Kidney (tissue), 14 donors: ENCODE results near the gene TJAP1. TPM values are rescaled to one million over a fixed set of nuclear protein-coding genes. Genes with fewer than 3 reads are reported as not detected.

Experiments used
- DNase-seq, 5 donors: peaks; one replicate each; pipeline ENCODE4 v3.0.0-alpha.2; 2013 to 2020
- FAIRE-seq: peaks from 2 replicates; lab custom pipeline; 2012; peaks lifted over from hg19 to GRCh38; lab: Jason Lieb, UNC
- H3K27ac ChIP-seq, 2 donors: one replicate each; pipeline ENCODE4 v1.7.0; 2013; ENCODE audit warnings: low read depth in 2 of 2, low read length in 2 of 2, inconsistent platforms in 1 of 2
- H3K27me3 ChIP-seq: one replicate; pipeline ENCODE4 v1.7.1; 2013; ENCODE audit warnings: low read length, inconsistent platforms; ENCODE audit not compliant: control insufficient read depth, insufficient read depth
- H3K36me3 ChIP-seq, 3 donors: one replicate each; pipeline versions ENCODE4 v1.7.0 to v1.7.1; 2013; ENCODE audit warnings: low read length in 3 of 3, control low read depth in 1 of 3, inconsistent platforms in 1 of 3; ENCODE audit not compliant: insufficient read depth in 3 of 3, control insufficient read depth in 2 of 3
- H3K4me1 ChIP-seq, 3 donors: one replicate each; pipeline versions ENCODE4 v1.7.0 to v1.7.1; 2013; ENCODE audit warnings: low read length in 3 of 3, inconsistent platforms in 1 of 3, low read depth in 1 of 3; ENCODE audit not compliant: control insufficient read depth in 2 of 3, insufficient read depth in 2 of 3
- H3K4me3 ChIP-seq, 3 donors: one replicate each; pipeline versions ENCODE4 v1.7.0 to v1.8.1; 2013; ENCODE audit warnings: low read length in 3 of 3, control low read depth in 1 of 3, inconsistent platforms in 1 of 3
- H3K9ac ChIP-seq, 3 donors: one replicate each; pipeline versions ENCODE4 v1.7.0 to v1.7.1; 2013; ENCODE audit warnings: low read length in 3 of 3, control low read depth in 1 of 3, inconsistent platforms in 1 of 3
- H3K9me3 ChIP-seq, 3 donors: one replicate each; pipeline versions ENCODE4 v1.7.0 to v1.7.1; 2013; ENCODE audit warnings: low read length in 3 of 3, control low read depth in 1 of 3, inconsistent platforms in 1 of 3; ENCODE audit not compliant: control insufficient read depth in 2 of 3, insufficient read depth in 1 of 3
- intact Hi-C: fragments of 100-400 bp; cut with DNase I; formaldehyde crosslinking; loops from one replicate; pipeline ENCODE4 v1.11.1; 2022
- polyA plus RNA-seq: library from polyadenylated mRNA; stranded (reverse); fragments of 350-450 nt; fragmentation: Illumina TruSeq; extraction: RNeasy Lipid Tissue Mini Kit (QIAGEN cat#74804); gene quantifications from one replicate; pipeline ENCODE4 v1.2.3, GENCODE V29; 2014; ENCODE audit warnings: low read depth, low replicate concordance; ENCODE audit not compliant: insufficient read depth
- total RNA-seq: library from RNA; stranded (reverse); fragmentation: NEBNext Ultra II Directional; extraction: Animal tissue kit (Norgen Biotek cat#: 25700); gene quantifications from one replicate; pipeline ENCODE4 v1.2.1, GENCODE V29; 2021
- TF ChIP-seq, protein P1 (sequence below): IDR thresholded peaks from 3 replicates; pipeline ENCODE4 v1.5.1; 2012; ENCODE audit warnings: mild to moderate bottlenecking, moderate library complexity, borderline replicate concordance; ENCODE audit not compliant: insufficient read depth; ENCODE audit errors: extremely low read depth
- donor health status: control.
- donor health status: control.
- donor health status: control.
- donor health status: control.
- donor health status: control.
- donor health status: DM: yes; HTN: yes; CAD: no.
- donor health status: Normal renal cell carcinoma (clear cell type).

TJAP1 gene
- total and polyA plus RNA-seq, 2 donors from 2014 or later = 13.6 to 38.5 TPM

DNA sequence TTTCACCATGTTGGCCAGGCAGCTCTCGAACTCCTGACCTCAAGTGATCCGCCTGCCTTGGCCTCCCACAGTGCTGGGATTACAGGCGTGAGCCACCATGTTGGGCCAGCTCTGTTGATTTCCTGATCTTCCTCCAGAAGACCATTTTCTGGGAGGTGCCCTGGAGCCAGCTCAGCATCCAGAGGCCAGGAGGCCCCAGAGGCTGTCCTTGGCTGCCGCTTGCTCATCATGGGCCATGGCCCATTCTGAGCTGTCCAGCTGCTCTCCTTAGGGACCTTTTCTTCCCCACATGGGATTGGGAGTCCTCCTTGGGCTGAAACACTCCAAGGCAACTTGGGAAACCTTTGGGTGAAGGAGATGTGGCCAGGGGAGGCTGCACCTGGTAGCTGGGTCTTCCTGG, 17.4 kb downstream of the TJAP1 start:
- no peak overlapping the region for H3K9ac ChIP-seq
- intact Hi-C loops = no loop called here
- H3K27me3 ChIP-seq = no peaks in the 10 kb centered on the region
- H3K4me3 ChIP-seq = no peak overlapping the region
- peaks cover 0 to 23% (median 17%) of the 10 kb centered on the region in 3 donors for H3K4me1 ChIP-seq
- H3K36me3 ChIP-seq = peaks cover 2 to 17% (median 12%) of the 10 kb centered on the region in 3 donors
- DNase-seq (no peak), FAIRE-seq (no peak)
- TF ChIP-seq, protein P1, sequence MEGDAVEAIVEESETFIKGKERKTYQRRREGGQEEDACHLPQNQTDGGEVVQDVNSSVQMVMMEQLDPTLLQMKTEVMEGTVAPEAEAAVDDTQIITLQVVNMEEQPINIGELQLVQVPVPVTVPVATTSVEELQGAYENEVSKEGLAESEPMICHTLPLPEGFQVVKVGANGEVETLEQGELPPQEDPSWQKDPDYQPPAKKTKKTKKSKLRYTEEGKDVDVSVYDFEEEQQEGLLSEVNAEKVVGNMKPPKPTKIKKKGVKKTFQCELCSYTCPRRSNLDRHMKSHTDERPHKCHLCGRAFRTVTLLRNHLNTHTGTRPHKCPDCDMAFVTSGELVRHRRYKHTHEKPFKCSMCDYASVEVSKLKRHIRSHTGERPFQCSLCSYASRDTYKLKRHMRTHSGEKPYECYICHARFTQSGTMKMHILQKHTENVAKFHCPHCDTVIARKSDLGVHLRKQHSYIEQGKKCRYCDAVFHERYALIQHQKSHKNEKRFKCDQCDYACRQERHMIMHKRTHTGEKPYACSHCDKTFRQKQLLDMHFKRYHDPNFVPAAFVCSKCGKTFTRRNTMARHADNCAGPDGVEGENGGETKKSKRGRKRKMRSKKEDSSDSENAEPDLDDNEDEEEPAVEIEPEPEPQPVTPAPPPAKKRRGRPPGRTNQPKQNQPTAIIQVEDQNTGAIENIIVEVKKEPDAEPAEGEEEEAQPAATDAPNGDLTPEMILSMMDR = no peak
- H3K27ac ChIP-seq = no peak overlapping the region
- no peaks in the 10 kb centered on the region for H3K9me3 ChIP-seq

DNA sequence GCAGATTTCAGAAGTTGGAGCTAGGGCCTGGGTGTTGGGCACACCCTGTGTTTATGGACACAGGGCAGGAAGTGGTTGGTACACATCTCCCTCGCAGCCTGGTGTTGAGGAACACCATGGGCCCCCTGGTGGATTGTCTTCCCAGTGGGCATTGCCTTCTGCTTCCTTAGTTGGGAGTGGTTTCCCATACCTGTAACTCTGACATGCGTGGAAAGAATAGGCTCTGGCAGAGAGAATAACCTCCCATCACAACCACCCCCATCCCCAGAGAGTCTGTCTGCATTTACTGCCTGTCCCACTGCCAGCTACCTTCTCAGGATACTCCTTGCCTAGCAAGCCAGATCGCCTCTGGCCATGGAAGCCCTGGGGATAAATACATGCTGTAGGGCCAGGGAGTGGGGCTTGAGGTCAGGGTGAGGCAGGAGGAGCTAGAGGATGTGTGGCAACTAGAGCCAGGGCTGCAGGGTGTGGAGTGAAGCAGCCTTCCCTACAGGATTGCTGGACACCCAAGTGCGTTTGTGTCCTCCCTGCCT, 18.1 kb downstream of the TJAP1 start:
- intact Hi-C loops = no loop called here
- no peak overlapping the region for H3K9ac ChIP-seq
- DNase-seq = peak in 1 of 5 donors; percentile 33
- TF ChIP-seq, protein P1 = no peak
- H3K27ac ChIP-seq = no peak overlapping the region
- no peak overlapping the region for H3K4me3 ChIP-seq
- H3K27me3 ChIP-seq = no peaks in the 10 kb centered on the region
- H3K9me3 ChIP-seq = no peaks in the 10 kb centered on the region
- H3K4me1 ChIP-seq = peaks cover 0 to 20% (median 17%) of the 10 kb centered on the region in 3 donors
- peaks cover 5 to 25% (median 19%) of the 10 kb centered on the region in 3 donors for H3K36me3 ChIP-seq
- no peak for FAIRE-seq

DNA sequence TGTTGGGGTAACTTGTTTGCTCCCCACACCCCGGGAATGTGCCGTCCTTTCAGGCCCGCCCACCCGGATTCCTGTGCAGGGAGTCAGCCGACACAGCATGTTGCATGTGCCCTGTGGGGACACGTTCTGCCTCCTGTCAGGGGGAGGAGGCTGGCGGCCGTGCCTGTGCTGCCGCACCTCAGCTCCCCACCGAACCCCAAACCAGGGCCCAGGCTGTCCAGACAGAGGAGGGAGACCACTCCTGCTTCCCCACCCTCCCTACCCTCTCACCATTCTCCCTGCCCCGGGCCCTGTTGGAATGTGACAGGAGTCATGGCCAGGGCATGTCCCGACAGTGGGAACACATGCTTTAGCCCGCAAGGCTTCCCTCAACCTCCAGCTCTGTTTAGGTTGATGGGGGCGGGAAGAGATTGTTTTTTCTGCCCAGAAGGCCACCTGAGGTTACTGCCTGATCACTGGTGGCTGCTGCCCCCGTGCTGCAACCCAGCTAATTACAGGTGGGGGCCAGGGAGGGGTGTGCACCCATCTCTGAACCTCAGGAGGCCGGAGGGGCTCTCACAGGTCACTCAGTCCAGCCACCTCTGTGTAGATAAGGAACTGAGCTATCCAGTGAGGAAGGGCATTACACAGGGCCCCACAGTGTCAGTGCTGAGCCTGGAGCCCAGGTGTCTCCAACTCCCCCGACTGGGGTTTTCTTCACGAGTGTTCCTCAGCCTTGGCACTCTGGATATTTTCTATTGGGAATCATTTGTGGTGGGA, 19.2 kb downstream of the TJAP1 start:
- intact Hi-C loops = no loop called here
- H3K27ac ChIP-seq = no peak overlapping the region

More for the DNA sequence above, 19.2 kb downstream of the TJAP1 start:
- Histone ChIP-seq H3K4me1 (peaks cover 0 to 20% (median 17%) of the 10 kb centered on the region in 3 donors), H3K9ac (no peak overlapping the region), H3K9me3 (no peaks in the 10 kb centered on the region), H3K4me3 (no peak overlapping the region), H3K27me3 (no peaks in the 10 kb centered on the region), H3K36me3 (peaks cover 5 to 35% (median 25%) of the 10 kb centered on the region in 3 donors)
- TF ChIP-seq, protein P1 = peak; percentile 60
- DNase-seq (peak in 4 of 5 donors; percentile 27 to 48 (median 41)), FAIRE-seq (no peak)
